Left forelimb (tissue), 1 donor: Measurements from ENCODE around the gene BTBD10.

Experiments used
- DNase-seq: peaks from one replicate; pipeline ENCODE4 v3.0.0-alpha.2; 2018; ENCODE audit warnings: low spot score

The BTBD10 gene

DNA sequence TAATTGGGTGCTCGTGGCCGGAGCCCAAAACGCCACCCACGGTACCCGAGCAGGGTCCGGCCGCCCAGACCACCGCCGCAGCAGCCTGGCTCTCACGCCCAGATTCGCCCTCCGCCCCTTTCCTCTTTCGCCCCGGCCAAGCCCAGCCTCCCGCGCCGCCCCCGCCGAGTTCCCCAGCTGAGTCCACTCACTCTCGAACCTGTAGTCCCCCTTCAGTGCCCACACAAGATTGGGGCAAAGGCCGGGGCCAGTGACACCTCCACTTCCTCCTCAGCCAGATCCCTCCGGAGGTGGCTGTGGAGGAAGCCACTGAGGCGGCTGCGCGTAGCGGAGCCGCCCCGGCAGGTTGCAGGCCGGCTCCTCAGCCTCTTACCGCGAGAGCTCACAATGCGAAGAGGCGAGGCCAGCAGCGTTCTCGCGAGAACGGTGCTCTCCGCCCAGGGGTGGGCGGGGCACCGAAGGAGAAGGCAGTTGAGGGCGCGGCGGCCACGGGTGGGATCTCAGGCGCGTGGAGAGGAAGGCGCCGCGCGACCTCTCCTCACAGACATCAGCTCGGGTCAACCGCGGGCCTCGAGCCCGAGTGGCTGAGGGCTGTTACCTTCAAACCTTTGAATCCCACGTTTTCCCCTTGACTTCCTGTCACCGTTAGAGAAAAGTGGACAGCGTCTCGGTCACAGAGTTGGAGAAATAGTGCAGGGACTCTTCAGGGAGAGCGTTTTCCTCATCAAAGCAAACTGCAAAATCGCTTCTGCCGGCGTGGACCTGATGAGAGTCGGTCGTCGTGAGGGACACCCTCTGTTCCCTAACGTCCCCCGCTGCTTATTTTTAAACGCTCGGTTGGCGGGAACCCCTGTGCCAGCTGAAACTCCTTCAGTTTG is at the start of gene BTBD10:
Gene BTBD10, minus strand, starts transcription at position 322 of the 878 bp plus-strand sequence. CDS start 18,098 bp downstream, outside the sequence.
- peak; percentile 95 for DNase-seq

GRCh38 chr11:13503393-13503792 is 40.4 kb upstream of the BTBD10 start:
- DNase-seq: no peak

- no peak for DNase-seq
Measured at GRCh38 chr11:13502492-13502891, 39.5 kb upstream of the BTBD10 start.

DNA sequence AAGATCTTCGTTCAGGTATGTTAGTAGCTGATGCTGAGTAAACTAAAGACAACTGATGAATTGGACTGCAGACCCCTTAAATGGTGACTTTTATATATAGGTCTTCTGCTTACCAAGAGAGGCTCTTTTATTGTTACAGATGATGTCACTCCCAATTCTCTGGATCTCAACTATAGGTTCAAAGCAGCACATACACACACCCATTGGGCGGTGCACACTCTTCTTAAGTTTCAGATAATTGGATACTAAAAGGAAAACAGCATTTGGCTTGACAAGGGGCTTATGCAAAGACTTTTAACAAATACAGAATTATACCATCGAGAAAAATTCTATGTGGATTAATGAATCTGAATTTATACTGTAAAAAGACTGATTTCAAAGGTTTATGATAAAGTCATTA is 32.9 kb upstream of the BTBD10 start, which contains the start of gene PTH:
Gene PTH, minus strand, starts transcription at position 69 of the 400 bp plus-strand sequence. CDS start 3,142 bp downstream, outside the sequence.
- no peak for DNase-seq

GRCh38 chr11:13494051-13494450 is 31.0 kb upstream of the BTBD10 start:
- no peak for DNase-seq

- DNase-seq: no peak
Measured at GRCh38 chr11:13487661-13488030, 24.6 kb upstream of the BTBD10 start.

DNA sequence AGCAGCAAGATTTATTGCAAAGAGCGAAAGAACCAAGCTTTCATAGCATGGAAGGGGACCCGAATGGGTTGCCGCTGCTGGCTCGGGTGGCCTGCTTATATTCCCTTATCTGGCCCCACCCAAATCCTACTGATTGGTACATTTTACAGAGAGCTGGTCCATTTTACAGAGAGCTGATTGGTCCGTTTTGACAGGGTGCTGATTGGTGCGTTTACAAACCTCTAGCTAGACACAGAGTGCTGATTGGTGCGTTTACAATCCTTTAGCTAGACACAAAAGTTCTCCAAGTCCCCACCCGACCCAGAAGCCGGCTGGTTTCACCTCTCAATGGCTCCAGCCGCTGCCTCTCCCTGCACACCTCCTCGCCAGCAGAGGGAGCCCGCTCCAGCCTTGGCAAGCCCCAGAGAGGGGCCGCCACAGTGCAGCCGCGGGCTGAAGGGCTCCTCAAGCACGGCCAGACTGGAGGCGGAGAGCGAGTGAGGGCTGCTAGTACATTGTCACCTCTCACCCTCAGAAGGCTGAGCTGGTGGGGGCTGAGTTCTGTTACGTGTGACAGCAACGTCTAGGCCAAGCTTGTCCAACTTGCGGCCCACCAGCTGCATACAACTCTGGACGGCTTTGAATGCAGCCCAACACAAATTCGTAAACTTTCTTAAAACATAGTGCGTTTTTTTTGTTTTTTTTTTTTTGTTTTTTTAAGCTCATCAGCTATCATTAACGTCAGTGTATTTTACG is 24.1 kb upstream of the BTBD10 start:
- DNase-seq: no peak

- DNase-seq: no peak
Measured at GRCh38 chr11:13480198-13480597, 17.2 kb upstream of the BTBD10 start.

- no peak for DNase-seq
Measured at GRCh38 chr11:13479688-13480087, 16.7 kb upstream of the BTBD10 start.

GRCh38 chr11:13475091-13475490 is 12.1 kb upstream of the BTBD10 start:
- no peak for DNase-seq

DNA sequence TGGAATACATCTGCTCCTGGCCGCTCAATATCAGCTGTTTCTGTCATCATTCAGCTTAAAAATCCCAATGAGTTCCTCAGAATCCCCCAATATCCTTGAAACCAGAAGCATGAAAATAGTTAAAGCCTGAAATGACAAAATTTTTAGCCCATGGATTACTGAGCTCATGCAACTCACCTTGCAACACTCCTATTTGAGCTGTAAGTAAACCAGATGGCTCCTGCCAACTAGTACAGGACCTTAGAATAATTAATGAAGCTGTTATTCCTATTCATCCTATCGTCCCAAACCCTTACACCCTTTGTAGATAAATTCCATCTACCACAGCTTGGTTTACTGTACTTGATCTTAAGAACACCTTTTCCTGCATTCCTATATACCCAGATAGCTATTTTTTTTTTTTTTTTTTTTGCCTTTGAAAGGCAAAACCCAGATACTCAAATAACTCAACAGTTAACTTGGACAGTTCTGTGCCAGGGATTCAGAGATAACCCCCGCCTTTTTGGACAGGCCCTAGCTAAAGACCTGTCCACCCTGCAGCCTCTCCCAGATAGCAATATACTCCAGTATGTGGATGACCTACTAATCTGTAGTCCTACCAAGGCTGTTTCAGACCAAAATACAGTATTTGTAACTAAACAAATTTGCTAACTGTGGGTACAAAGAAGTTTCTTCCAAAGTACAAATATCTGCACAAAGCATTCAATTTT is 10.1 kb upstream of the BTBD10 start:
- DNase-seq: no peak

DNA sequence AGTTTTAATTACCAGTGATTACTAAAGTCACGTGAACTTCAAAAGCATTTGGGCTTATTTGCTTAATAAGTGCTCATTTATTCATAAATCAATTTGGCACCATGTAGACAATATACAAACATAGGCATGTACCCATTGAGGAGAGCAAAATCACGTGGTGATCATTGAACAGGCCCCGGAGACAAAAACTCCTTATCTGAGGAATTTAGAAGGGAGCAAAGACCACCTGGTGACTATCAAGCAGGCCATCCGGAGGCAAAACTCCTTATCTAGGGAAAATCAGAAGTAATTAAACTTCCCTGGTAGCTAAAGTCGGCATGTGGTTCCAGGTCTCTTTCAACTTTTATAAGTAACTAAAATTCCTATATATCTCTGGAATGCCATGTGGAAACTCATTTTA is 5.7 kb upstream of the BTBD10 start:
- DNase-seq: no peak

GRCh38 chr11:13465909-13466371 is 2.9 kb upstream of the BTBD10 start:
- no peak for DNase-seq

- no peak for DNase-seq
Measured at GRCh38 chr11:13463779-13464290, 813 bp upstream of the BTBD10 start.

- no peak for DNase-seq
Measured at GRCh38 chr11:13462311-13462900, 616 bp downstream of the BTBD10 start.

DNA sequence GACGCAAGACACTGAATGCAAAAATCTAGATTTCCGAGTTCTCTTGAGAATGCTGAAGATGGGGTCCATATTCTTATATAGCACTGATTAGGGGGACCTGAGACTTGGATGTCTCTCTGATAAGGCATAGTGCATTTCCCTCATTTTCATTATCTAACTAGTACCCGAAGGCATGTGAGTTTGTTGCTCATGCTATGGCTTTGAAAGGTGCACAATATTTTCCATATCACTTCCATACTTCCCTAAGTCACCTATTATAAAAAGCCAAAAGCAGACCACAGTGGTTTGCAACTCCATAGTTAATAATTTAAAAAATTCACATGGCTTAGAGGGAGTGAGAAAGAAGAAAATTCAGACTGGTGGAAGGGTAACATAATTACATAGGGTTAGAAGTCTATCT is 1.7 kb downstream of the BTBD10 start:
- DNase-seq: no peak

DNA sequence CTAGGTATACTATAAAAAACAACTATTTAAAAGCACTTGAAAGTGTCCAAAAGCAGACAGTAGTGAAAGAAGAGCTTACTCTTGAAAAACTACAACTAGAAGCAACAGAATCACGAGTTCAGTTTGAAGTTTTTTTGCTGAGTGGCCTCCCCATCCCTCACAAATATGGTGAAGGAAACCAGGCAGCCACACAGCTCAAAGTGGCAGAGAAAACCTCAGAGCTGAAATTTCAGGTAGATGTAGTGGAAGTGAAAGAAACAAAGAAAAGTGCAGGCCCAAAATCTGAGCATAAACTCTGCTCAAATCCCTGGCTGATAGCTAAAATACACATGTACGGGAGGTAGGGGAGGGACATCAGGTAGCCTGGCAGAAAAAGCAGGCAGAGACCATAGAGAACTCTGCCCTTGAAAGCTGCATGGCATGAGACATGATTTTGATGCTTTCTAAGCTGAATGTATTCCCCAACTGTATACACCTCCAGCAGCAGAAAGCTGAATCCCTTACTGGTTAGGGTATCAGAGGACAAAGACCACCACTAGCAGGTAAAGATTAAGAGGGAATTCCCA is 12.1 kb downstream of the BTBD10 start:
- DNase-seq: no peak

DNA sequence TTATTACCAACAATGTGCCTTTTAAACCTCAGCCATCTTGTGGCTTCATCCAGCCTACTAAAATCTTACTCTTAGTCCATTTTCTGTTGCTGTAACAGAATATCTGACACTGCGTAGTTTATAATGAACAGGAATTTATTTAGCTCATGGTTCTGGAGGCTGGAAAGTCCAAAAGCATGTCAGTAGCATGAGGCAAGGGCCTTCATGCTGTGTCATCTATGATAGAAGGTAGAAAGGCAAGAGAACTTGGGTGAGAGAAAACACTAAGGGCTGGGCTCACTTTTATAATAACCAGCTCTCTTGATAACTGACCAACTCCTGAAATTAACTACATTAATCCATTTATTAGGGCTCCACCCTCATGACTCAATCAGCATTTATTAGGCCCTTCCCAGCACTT is 13.5 kb downstream of the BTBD10 start:
- DNase-seq: no peak

- no peak for DNase-seq
Measured at GRCh38 chr11:13448876-13449275, 14.1 kb downstream of the BTBD10 start.

GRCh38 chr11:13446444-13446843 is 16.6 kb downstream of the BTBD10 start:
- no peak for DNase-seq

GRCh38 chr11:13445588-13445987 is 17.4 kb downstream of the BTBD10 start:
- no peak for DNase-seq
